Choroid plexus epithelial cell (primary cell): ENCODE measurements around the gene CRACR2A.

ENCODE experiments used
- DNase-seq: peaks from one replicate; pipeline ENCODE4 v3.0.0-alpha.2; 2010; ENCODE audit warnings: low read depth
- H3K4me3 ChIP-seq: 2 replicates; pipeline ENCODE4 v1.5.1; 2011; ENCODE audit warnings: low read depth, mild to moderate bottlenecking, control low read depth, low read length, moderate library complexity
- TF ChIP-seq, protein P1 (sequence below): conservative IDR thresholded peaks from 2 replicates; pipeline ENCODE4 v1.5.1; 2011; ENCODE audit warnings: low read depth, mild to moderate bottlenecking, control low read depth, inconsistent platforms, low read length, moderate library complexity

Gene CRACR2A

DNA sequence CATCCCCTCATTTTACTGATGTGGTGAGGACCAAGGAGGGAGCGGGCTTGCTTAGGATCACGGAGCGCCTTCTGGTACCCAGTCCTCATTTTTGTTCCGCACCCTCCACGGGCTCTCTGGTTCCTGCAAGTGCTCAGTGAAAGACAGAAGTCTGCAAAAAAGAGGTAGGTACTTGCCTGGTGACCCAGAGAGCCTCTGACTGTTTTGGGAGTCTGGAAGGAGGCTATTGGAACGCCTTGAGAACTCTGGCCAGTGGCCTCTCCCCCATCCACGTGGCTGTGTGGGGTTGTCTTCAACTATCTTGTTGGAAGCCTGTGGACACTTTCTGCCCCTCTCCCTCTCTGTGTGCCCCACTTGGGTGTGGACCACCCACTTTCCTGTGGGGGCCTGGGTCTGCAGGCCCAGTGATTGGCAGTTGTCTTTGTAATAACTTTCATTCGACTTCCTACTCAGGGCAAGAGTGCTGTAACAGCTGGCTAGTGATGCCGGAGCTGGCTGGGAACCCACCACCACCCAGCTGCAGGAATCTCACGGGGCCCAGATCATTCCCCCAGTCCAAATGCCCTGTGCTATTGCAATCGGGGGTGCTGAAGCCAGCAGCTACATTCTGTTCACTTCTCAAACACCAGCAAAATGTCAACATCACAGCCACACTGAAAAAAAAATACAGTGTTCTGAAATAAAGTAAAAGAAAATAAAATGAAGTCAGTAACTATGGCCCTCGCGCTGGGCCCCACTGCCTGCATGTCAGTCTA lies 139.1 kb downstream of the CRACR2A start:
- no peak overlapping the region for H3K4me3 ChIP-seq
- TF ChIP-seq, protein P1, sequence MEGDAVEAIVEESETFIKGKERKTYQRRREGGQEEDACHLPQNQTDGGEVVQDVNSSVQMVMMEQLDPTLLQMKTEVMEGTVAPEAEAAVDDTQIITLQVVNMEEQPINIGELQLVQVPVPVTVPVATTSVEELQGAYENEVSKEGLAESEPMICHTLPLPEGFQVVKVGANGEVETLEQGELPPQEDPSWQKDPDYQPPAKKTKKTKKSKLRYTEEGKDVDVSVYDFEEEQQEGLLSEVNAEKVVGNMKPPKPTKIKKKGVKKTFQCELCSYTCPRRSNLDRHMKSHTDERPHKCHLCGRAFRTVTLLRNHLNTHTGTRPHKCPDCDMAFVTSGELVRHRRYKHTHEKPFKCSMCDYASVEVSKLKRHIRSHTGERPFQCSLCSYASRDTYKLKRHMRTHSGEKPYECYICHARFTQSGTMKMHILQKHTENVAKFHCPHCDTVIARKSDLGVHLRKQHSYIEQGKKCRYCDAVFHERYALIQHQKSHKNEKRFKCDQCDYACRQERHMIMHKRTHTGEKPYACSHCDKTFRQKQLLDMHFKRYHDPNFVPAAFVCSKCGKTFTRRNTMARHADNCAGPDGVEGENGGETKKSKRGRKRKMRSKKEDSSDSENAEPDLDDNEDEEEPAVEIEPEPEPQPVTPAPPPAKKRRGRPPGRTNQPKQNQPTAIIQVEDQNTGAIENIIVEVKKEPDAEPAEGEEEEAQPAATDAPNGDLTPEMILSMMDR = no peak
- no peak for DNase-seq

DNA sequence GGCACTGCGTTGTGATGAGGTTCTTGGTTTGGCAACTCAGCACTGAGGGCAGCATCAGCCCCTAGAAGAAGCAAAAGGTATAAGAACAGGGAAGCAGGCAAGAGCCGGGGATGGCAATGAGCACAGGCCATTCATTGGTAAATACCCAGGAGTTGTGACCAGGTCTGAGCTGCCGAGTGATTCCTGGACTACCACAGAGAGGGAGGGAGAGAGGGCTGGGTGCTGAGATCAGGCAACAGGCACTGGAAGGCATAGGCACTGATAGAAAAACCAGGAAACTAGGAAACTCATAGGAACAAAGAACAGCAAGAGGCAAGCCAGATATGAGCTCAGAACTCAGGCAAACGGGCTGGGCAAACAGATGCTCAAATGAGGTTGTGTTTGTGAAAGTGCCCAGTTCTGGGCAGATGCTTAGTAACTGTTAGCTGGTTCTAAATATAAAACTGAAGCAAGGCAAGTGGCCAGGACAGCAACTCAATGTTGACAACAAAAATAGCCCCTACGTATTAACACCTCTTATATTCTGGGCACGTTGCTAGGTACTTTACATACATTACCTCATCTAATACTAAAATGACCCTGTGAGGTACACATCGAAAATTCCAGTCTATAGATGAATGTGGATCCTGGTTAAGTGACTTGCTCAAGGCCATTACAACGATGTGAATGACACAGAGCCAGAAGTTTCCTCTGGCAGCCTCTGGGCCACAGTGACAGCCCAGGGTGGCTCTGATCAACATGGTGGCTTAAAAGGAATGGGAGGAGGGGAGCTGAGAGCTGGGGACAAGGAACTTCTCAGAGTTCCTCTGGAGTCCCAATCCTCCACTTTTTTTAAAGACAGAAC lies 140.8 kb downstream of the CRACR2A start:
- no peak overlapping the region for H3K4me3 ChIP-seq
- no peak for DNase-seq
- TF ChIP-seq, protein P1 = no peak

DNA sequence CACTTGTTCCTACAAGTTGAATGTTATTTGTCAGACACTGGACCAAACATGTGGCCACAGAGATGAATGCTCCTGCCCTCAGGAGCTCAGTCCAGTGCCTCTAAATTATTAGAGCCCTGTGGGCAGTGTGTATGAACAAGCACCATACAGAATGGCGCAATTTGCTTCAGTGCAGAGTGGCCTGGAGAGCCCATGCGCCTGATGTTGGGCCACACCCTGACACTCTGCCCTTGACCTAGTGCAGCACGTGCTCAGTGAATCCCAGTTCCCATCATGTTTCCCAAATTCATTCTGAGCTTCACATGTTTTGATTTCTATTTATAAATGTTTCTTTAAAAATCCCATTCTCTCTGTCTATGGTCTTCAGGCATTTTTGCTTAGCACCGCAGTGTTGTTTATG lies 145.1 kb downstream of the CRACR2A start:
- DNase-seq = no peak
- H3K4me3 ChIP-seq = no peak overlapping the region
- TF ChIP-seq, protein P1 = no peak

DNA sequence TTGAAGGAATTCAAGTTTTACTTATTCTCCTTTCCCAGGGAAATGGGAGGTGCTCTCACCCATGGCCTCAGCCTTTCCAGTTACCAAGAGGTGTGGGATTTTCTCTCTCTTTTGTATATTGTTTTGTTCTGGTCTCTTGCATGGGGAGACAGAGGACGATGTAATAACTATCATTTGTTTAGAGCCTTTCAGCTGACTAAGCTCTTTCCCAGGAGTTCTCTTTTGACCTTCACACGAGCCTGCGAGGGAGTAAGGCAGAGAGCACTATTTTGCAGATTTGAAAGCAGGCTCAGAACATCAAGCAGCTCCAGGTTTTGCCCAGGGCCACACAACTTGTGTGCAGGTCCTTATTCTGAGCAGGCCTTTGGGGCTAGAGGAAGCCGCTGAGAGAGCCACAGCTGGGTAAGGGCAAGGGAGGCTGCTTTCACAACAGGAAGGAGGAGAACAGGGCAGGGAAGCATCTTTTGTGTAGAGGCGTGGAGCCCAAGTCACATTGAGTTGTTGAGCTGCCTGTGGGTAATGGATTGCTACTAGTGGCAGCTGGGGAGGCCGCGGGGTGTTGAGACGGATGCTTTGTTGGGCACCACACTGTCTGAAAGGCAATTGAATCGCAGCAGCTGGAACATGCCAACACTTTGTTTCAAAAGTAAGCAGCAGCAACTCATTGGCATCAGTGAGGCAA lies 145.7 kb downstream of the CRACR2A start:
- DNase-seq = peak; percentile 18

DNA sequence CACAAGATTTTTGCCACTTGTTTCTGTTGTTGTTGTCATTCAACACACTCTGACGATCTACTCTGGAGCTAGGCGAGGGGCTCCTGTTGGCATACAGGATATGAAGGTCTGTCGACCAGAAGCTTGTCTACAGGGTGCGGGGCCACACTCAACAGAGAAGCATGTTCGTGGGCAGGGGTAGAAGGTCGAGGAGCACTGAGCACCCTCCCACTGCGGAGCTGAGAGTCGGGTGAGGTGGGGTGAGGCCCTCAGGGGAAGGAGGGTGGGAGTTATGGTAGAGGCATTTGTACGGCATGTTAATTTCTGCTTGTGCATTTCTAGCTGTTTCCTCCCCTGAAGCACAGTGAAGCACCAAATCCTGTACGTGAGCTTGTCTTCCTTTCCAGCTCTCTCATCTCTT lies 146.8 kb downstream of the CRACR2A start:
- TF ChIP-seq, protein P1 = no peak
- H3K4me3 ChIP-seq = no peak overlapping the region
- no peak for DNase-seq

More for the DNA sequence above, 145.7 kb downstream of the CRACR2A start:
- H3K4me3 ChIP-seq = no peak overlapping the region
- TF ChIP-seq, protein P1 = no peak

DNA sequence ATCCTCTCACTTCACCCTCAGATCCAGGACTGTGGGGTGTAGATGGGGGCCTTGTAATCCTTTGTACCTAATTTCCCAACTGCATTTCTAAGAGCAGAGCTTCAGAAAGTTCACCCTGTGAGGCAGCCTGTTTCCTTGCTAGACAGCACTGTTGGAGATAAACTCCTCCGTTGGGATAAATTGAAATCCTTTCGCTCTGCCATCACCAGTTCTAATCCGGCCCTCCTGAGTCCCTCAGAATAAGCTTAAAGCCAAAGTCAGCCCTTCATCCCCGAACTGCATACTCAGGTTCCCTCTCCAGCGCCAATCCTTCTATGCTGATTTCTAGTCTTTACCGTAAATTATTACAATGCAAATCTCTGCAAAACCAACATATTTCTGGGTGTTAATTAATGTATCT lies 147.2 kb downstream of the CRACR2A start:
- H3K4me3 ChIP-seq = no peak overlapping the region
- TF ChIP-seq, protein P1 = no peak
- no peak for DNase-seq
